ENCODE data around the gene ATP11B.

DNA sequence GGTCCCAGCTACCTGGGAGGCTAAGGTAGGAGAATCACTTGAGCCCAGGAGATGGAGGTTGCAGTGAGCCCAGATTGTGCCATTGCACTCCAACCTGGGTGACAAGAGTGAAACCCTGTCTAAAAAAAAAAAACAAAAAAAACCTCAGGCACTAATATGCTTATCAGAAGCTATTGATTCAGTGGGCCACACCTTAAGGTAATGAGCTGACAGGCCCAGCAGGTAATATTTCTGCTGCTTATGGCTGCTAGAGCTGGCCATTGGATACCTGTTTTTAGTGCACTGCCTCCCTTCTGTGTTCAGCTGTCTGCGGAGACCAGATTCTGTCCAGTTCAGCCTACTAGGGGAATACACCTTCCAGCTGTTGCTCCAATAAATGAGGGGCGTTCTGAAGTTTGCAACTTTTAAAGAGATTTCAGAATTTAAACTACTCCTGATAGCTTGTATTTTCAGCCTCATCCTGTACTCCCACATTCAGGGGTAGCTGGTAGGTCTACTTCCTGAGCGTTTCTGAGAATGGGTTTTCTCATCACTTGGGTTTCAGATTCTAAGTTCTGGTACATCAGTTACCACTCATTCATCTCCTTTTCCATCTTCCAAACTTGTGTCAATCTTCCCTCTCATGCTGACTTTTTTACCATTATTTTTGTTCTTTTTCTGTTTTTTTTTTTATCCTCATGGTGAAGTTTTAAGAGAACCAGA lies 69.0 kb downstream of the ATP11B start:
- TF ChIP-seq, protein P1, sequence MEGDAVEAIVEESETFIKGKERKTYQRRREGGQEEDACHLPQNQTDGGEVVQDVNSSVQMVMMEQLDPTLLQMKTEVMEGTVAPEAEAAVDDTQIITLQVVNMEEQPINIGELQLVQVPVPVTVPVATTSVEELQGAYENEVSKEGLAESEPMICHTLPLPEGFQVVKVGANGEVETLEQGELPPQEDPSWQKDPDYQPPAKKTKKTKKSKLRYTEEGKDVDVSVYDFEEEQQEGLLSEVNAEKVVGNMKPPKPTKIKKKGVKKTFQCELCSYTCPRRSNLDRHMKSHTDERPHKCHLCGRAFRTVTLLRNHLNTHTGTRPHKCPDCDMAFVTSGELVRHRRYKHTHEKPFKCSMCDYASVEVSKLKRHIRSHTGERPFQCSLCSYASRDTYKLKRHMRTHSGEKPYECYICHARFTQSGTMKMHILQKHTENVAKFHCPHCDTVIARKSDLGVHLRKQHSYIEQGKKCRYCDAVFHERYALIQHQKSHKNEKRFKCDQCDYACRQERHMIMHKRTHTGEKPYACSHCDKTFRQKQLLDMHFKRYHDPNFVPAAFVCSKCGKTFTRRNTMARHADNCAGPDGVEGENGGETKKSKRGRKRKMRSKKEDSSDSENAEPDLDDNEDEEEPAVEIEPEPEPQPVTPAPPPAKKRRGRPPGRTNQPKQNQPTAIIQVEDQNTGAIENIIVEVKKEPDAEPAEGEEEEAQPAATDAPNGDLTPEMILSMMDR (IDR thresholded peaks at IDR 0.05): no peak
- TF ChIP-seq POLR2A (IDR thresholded peaks at IDR 0.05) (no peak), EP300 (IDR thresholded peaks at IDR 0.05) (no peak)
